GM19240 (cell line): Measurements from ENCODE around the gene ENDOV.

Experiments
- DNase-seq: peaks from one replicate; pipeline ENCODE4 v3.0.0; 2011; ENCODE audit warnings: low spot score; ENCODE audit not compliant: insufficient read length

Gene ENDOV

DNA sequence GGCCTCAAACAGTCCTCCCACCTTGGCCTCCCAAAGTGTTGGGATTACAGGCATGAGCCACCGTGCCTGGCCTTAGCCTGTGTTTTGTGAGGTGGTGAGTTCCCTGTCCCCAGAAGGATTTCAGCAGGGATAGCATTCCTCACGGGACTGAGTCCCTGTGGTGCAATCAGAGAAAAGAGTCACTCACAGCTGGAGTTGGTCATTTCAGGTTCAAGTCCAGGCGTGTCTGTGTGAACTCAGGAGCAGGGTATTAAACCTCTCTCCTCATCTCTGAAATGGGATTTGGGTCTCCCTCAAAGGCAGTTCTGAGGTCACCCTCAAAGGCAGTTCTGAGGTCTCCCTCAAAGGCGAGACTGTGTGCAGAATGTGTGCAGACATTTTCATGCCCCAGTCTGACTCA, 32.8 kb downstream of the ENDOV start:
- DNase-seq: no peak

DNA sequence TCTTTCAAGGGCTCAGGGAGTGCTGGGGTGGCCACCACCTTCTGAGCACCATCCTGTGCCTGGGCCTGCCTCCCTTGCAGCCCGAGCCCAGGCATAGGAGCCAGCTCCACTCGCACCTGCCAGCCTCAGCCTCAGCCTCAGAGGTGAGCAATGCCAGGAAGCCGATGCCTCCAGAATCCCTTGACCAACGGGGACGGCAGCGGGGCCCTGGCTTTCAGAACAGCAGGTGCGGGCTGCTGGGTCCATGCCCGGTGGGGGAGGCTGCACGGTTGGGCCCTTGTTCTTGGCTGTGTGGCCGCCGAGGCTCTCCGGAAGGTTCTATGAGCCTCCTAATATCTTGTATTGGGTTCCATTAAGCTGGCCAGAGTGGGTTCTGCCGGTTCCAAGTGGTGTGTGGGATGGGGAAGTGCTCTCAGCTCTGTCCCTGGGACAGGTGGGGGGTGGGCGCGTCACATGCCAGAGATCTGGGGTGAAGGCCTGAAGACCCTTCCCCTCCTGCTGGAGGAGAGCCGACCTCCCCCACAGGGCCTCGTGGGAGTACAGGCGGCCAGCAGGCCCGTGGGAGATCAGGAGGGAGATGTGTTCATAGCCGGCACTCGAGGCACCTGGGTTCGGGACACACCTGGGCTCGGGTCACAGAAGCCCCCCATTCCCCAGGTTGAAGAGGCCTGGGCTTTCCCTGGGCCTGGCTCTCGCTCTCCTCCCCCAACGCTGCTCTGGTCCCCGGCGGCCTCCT, 34.4 kb downstream of the ENDOV start:
- no peak for DNase-seq

DNA sequence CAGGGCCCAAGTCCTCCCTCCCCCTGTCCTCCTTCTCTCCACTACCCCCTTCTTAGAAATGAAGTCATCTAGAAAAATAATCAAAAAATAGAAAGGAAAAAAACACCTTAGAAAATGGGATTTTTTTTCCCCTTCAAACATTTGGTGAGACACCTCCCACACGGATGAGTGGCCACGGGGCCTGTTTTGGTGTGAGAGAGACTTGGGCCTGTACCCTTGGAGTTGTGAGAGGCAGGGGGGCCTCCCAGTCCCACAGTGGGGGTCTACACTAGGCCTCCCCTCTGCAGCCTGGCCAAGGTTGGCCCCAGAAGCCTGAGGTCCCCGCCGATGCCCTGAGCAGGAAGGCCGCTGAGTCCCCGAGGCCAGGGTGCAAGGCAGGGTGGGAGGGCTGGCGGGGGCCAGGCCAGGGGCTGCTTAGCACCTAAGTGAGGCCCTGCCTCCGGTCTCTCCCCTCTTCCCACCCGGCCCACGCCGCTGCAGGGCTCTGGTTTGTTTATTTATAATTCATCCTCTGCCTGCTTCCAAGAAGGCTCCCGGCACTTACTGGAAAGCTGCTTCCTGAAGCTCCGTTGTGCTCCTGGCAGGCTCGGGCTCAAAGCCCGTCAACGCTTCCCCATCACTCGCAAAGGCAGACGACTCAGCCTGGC, 35.1 kb downstream of the ENDOV start:
- no peak for DNase-seq

DNA sequence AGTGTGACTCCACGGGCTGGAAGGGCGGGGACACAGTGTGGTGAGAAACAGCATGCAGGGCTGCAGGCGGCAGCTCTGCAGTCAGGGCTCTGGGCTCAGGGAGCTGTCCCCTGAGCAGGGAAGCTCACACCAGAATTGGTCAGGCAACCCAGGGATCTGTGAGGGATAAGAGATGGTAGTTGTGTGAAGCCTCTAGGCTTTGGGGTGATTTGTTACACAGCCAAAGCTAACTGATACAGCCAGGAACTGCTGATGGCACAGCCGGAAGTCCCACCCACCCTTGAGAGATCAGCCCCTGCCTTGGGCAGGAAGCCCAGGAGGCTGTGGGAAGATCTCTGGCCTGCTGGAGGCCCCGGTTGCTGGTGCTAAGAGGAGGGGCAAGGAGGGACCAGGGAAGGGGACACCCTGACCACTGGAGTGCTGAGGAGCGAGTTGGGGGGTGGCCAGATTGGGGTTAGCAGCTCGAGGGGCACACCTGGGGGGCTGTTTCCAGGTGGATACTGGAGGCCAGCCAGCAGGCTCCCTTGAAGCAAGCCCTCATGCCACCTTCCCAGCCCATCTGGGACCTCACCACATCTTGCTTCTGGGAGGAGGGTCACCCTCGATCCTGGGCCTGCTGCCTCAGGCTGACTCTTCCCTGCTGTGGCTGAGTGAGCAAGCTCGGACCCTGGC, 36.3 kb downstream of the ENDOV start:
- no peak for DNase-seq

DNA sequence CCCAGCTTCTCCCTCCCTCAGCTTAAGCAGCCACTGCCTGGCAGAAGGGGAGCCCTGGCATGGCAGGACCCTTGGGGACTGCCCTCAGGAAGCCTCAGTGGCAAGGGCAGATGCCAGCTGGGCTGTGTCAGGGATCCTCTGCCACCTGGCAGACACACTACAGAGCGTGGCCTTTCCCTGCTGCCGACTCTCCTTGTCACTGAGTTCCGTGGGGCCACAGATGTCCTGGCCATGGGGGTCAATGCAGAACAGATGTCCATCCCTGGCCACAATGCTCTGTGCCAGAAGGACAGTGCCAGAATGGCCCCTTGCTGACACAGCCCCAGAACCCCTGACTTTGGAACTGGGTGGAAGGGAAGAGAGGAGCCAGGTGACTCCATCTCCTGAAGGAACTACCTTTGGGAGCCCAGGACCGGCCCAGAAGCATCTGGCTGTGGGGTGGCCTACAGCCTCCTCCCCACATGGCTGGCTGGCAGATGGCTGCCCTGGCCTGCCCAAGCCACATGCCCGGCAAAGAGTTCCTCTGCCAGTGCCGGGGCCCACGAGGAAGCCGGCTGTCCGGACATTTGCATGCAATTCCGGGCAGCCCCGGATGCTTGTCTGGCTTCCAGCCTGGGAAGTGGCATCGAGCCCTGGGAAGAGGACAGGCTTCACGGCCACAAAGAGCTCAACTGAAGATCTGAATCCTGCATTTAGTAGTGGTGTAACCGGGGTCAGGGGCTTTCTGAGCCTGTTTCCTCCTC, 37.4 kb downstream of the ENDOV start:
- no peak for DNase-seq

DNA sequence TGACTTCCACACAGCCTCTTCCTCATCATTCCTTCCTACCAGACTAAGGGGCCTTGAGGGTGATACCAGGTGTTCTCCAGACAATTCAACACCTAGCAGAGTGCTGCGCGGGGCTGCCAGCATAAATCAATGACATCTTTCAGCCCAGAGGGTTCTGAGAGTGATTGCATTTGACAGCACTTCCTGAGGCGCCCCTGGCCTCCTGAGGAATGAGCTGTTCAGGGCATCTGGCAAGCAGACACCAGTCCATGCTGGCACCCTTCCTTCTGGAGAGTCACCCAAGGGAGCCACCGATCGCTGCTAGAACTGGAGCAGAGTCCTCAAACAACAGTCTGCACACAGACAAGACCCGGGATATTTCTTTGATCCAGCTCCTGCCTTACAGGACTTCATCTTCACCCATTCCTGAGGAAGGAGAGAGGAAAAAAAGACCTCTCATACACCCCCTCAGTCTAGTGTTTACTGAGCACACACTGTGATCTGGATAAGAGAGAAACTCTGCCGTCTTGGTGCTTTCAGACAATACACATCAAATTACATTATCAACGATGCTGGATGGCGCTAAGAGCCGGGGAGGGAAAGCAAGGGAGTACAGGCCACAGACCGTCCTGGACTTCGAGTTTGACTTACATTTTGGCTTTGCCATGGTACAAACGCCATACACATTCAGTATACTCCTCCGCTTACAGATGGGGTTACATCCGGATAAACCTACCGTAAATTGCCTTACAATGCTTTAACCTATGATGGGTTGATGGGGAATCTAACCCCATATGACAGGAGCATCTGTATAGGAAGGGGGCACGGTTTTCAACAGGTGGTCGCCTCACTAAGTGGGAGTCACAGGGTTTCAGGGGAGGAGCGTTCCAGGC, 38.4 kb downstream of the ENDOV start:
- DNase-seq: no peak

DNA sequence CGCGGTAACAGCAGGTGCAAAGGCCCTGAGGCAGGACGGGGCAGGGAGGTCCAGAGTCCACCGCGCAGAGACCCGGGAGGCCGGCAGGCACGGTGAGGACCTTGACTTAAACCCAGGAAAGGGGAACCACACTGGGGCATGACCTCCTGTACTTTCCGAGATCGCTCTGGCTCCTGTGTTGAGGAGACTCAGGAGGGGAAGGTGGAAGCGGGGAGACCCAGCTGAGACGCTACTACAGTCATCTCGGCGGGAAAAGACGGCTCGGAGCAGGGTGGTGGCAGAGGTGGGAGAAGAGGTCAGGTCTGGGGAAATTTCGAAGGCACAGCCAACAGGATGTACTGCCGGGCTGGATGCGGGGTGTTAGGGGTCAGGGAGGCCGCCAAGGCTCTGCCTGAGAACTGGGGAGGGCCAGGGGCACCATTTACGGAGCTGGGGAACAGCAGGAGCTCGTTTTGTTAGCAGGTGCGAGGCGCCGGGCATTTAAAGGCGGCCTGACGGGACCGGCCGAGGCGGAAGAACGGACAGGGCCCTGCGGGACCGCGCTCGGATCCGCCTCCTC, 39.1 kb downstream of the ENDOV start:
- DNase-seq: peak; percentile 44

DNA sequence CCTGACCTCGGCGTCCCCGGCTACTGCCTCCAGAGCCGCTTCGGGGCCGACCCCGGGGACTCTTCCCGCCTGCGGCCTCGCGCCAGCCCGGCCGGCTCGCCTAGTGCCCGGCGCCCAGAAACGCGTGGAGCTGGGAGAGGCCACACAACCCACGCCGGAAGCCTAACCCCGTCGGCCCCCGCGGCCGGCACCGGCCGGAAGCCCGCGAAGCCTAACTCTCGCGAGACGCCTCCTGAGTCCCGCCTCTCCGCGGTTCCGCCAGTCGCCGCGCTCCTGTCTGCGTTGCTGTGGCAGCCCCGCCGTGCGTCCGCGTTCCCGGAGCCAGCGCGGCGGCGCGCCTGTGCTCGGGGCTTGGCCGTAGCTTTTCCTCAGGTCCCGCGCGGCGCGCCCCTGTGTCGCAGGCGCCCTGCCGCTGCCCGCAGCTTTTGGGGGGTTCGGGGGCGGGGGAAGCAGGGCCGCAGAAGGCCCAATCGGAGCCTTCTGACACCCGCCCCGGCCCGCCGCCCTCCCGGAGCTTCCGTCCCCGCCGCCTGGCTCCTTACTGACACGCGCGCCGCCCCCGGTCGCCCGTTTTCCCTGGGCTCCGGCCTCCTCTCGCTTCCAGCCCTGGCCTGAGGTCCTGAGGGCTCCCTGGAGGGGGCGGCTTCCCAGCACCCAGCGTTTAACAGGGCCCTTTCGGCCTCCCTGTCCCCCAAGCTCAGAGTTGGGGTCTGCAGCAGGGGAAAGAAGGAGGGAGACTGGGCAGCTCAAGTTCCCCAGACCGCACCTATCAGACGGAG, 39.8 kb downstream of the ENDOV start:
- peak; percentile 100 for DNase-seq

DNA sequence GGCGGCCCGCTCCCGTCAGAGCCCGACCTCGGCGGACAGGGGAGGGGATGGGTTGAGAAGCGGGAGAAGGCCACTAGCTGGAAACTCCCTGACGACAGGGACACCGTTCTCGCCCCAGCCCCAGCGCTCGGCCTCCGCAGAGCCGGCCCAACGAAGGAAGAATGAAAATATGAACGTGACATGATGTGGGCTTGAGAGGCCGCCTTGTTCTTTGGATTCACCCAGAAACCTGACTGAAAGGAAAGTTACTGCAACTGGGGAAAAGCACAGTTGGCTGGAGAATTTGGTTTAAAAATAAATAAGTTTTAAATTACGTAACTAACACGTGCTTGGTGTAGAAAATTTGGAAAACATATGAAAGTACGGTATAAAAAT, 40.4 kb downstream of the ENDOV start:
- no peak for DNase-seq

DNA sequence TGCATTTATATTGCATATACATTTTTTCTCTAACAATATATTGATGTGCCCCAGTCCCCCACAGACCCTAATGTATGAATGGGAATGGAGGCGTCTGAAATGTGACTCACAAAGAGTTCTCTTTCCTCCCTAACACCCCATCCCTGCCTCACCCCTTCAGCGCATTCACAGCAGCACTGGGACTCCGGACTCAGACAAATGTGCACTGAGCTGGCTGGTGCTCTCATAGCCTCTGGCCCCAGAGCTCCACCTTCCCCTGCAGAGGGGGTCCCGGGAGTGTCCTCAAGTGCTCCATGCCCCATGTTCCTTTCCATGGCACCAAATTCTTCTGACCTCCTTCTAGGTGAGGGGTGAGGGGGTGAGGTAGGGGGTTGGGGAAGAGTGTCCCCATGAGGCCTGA, 40.8 kb downstream of the ENDOV start:
- no peak for DNase-seq

DNA sequence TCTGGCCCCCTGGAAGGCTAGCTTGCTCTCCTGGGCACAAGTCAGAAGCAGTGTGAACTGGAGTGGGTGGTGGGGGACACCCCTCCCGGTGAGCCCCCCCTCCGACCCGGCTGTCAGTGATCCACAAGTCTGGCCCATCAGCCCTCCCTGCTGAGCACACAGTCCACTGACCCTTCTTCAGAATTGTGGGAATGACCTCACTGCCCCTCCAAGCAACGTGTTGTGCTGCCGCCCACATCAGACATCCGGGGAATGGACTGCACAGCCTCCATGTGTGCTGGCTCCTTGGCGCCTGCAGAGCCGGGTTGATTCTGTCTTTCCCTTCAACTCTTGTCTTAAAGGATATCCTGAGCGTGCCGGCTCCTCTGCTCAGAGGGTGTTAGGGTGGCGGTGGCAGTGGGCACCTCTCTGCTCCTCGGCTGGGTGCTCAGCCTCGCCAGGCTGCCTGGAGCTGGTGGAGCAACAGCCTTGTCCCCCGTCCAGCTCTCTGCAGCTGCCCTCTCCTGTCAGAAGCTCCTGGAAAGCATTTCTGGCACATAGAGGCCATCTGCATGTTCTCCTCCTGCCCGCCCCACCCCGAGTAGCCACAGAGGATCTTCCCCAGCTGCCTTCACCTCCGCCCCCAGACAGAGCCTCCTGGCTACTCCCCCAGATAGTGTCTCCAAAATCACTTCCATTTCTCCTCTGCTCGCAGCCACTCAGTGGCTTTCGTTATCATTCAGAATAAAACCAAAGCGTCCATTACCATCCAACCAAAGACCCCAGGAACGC, 41.7 kb downstream of the ENDOV start:
- DNase-seq: no peak

DNA sequence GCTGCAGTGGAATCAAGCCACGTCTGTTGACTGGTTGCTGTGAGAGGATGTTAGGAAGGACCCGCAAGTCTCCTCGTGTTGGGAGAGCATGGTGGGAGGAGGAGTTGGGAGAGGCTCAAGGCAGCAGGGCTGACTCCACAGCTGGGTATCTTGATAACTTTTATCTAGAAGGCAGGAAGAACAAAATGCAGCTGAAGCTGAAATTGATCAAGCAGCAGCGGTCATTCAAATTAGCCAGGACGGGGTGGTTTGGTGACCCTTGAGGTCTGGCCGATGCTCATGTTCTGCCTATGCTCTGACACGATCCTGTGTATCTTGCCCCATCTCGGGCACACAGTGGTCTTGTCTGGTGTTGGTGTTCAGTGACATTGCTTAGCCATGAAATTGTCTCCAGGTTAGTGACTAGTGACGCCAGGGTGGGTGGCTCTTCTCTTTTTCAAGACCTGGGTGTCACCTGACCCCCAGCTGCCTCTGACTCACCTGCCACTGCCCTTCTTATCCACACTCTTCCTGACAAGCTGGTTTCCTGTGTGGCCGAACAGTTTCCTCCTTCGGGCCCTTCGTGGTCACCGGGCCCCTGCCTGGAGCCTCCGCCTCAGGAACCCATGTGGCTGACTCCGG, 42.4 kb downstream of the ENDOV start:
- no peak for DNase-seq

DNA sequence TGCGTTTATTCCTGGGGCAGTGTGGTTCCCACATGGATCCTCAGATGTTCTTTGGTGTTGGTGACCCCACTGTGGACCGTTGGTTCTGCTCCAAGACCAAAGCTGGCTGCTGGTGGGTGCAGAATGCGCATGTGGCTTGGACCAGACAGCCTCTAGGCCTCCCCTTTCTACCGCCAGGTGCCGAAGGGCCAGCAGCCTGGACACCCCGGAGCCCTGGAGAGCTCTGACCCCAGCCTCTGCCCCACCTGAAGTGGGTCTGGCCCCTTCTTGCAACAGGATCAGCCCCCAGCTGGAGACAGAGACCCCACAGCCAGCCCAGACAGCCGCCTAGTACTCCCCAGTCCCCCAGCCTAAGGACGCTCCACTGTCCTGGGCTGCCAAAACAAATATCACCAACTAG, 43.0 kb downstream of the ENDOV start:
- no peak for DNase-seq

DNA sequence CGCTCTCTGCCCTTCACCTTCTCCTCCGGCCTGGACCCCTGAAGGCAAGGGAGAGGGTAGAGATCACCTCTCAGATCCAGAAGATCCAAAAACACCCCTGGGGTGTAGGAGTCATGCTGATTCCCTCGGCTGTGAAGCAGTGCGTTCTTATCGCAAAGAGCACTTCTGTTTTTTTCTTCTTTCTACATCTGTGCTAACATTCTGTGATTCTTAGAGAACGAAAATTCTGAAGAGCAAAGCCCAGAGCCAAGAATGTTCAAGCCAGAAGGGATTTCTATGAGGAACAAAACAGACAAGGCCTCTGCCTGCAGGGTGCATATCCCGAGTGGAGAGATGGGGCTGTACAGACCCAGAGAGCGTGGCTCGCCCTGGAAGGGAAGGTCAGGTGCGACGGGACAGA, 44.3 kb downstream of the ENDOV start:
- no peak for DNase-seq

DNA sequence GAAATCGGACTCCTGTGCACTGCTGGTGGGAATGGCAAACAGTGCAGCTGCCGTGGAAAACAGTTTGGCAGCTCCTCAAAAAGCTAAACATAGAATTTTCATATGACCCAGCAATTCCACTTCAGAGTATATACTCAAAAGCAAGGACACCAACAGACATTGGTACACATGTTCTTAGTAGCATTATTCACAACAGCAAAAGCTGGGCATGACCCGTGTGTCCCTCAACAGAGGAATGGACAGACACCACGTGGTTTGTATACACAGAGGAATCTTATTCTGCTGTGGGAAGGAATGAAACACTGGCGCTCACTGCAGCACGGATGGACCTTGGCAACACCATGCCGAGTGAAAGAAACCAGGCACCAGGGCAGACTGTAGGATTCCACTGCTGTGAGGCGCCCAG, 45.5 kb downstream of the ENDOV start:
- DNase-seq: no peak

DNA sequence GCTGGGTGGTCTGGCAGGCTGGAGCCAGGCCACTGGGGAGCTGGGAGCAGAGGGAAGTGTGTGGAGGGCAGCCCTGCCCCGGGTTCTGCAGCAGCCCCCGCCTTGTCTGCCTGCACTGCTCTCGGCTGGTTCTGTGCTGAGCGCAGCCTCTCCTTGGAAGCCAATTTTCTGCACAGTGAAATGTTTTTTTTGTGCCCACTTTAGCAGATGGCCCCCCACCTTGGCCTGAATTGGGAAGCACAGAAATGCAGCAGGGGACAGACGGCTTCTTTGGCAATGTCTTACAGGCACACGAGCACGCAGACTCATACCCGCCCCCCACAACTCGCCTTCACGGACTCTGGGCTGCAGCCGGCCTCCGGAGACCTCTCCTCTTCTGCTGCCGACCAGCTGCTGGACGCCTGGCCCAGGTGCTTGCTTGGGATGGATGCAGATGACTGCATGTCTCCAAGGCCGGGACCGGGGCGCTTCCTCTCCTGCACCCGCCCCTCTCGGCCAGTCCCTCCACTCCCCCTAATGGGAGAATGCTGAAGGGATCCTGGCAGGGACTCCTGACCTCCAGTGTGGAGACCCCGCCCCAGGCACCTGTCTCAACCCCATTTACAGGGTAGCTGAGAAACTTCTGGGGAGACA, 46.7 kb downstream of the ENDOV start:
- no peak for DNase-seq

DNA sequence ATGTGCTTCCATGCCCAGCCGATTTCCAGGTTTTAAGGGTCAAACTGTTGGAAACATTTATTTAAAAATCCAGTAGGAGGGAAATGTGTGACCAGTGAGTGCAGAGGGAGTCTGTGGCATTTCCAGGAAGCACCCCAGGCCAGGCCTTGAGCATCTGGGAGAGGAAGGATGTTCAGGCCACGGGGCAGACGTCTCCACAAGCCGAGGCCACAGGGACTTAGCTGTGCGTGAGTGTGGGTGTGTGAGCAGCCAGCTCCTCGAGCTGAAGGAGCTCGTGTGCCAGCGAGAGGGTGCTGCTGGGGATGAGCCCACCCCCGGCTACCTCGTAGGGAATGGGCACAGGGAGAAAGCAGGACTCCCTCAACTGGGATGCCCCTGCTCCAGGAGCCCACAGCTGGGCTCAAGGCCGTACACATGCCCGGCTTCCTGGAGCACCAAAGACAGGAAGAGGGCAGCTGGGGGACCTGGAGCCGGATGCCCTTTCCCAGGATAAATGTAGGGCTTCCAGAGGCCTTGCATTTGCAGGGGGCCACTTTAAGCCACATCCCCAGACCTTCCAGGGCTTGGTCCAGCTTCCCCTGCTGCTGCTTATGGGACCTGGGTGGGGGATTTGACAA, 48.9 kb downstream of the ENDOV start:
- no peak for DNase-seq

DNA sequence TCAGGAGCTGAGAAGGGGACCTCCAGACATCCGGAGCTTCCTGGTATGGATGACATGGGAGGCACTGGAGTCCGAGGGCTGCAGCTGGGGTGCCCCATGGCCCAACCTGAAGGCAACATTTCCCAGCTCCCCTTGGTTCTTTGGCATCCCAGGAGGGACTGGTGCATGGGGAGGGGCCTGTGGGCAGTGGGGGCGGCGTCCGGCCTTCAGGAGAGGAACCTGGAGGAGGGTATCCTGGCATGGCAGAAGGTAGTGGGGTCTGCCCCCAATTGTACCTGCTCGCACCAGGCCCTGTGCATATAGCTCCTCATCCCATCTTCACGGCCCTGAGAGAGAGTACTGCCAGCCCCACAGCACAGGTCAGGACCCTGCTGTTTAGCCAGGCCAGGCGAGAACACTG, 49.5 kb downstream of the ENDOV start:
- no peak for DNase-seq
